ENCODE measurements around the gene EML5.
A peak's percentile ranks its signal among the peaks of the same experiment; 100 is the strongest.
"Not testable (repeated sequence)": the region's sequence is repeated elsewhere in the genome, so short reads cannot be mapped to it uniquely, and the experiment has no call there.

Gene EML5

DNA sequence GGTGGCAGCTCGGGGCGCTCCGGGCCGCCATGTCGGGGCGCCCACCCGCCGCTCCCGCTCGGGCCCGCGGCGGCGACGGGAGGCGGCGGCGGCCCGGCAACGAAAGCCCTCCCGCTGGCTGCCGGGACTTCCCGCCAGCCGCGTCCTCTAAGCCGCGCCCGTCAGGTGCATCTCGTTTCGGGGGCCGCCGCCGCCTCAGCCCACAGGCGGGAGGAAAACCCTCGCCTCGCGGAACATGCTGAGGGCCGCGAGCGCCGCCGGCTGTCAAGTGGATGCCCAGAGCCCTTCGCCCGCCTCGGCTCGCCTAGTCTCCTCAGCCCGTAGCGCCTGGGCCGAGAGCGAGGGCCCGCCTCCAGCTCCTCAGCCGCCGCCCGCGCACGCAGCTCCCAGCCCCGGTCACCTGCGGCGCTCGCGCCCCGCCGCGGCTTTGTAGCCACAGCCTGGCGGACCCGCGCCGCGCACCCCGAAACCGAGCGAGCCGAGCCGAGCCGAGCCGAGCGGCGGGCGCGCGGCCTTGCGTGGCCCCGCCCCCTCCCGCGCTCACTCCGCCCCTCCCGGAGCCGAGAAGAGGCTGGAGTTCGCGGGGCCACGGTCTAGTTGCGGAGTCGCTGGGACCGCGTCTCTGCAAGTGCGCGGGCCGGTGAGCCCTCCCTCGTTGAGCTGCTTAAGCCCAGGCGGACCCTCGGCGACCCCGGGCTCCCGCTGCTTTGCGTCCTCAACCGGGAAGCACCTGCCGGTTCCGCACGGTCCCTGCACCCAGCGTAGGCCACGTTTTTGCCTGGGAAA, at the start of gene EML5:
Gene EML5 (minus strand): TSS at position 481 of the 786 bp plus-strand sequence. CDS start 450 bp downstream, at position 31.
- DNase-seq (ENCODE audit: low read depth) = peak; percentile 51

DNA sequence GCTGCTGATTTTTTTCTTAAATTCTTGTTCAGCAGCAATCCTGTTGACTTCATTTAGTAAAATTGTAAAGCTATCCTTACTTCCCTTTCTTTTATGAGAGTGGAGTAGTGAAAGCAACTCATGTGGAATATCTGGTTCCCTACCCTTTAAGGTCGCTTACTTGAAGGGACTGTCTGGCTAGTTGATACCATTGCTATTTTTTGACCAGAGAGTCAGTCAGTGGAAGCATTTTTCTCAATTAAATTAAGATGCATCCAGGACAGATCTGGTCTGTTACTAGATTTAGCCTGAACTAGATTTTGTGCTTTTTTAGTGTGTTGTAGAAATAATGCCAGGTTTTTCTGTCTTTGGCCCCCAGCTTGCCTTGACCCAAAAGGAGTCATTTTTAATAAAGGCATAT, 49.7 kb upstream of the EML5 start:
- DNase-seq (ENCODE audit: low read depth) = no peak

DNA sequence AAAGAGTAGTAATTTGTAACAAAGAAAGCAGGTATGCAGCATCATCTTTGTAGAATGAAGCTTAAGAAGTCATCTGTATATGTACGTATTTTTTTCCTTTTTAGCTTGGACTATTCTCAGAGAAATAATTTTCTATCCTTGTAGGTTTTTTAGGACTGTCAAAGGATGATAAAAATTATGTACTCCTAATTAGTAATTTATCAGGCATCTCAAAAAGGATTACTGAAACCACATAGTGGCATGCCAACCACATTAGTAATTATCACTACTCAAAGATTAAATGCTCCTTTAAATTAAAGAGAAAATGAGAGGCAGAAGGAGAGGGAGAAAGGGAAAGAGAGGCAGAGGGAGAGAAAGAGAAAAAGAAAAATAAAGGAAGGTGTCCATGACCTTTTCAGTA, 49.0 kb upstream of the EML5 start:
- DNase-seq (ENCODE audit: low read depth) = no peak

DNA sequence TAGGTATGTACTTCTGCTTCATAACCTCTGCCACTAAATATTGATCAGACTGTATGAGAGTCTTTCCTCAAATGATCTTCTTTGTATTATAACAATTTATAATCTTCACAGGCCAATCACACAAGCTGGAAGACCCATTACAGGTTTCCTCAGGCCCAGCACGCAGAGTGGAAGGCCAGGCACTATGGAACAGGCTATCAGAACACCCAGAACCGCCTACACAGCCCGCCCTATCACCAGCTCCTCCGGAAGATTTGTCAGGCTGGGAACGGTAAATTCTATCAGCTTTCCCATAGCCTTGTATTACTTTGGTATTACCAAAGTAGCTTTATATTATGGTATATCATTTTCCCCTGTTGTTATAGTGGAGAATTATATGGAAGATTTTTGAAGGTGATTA, 48.2 kb upstream of the EML5 start:
- no peak for DNase-seq (ENCODE audit: low read depth)

DNA sequence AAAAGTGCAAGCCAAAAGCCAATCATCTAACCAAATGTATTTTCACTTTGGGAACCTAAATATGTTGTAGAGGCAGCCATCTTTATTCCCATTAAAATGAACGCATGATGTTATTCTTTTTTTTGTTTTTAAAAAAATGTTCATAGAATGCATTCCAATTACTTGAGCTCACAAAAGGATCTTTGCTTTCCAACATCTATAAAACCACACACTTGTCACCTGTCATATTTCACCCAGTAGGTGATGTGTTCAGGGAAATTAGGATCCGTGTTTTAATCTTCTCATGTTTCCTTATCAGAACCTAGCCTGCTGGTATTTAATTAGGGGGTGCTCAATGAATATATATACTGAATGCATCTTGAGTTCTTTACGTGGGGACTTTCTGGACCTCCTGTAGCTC, 45.3 kb upstream of the EML5 start:
- DNase-seq (ENCODE audit: low read depth) = no peak

DNA sequence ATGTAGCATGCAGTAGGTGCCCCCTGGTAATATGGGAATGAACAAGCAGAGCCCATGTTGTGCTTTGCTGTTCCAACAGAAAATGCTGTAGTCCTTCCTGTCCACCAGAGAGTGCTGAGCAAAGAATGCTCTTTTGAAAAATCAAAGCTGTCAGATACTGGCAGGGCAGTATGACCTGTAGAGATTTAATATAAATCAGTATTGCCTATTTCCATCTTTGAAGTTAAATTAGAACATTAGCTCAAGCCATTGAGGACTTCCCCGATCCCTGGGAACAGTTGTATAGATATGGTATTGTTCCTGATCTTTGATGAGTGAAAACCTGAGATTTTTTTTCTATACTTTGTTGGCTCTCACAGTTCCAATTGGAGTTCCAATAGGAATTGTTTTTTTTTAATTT, 44.7 kb upstream of the EML5 start:
- no peak for DNase-seq (ENCODE audit: low read depth)

DNA sequence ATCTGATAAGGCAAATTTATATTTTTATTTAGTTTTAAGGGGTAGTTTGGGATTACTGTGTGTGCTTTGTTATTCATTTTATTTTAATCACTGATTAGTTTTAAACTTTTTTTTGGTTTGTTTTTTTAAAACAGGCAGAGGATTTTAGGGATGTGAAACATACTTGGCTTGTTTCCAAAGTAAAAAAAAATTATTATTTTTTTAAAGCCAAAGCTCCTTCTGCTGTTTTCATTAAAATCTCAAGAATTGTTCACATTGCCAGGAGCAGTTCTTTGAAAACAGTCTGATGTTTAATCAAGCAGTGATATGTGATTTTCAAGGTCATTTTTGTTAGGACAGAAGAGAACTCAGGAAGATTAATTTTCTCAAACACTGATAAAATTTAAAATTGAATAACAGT, 42.9 kb upstream of the EML5 start:
- no peak for DNase-seq (ENCODE audit: low read depth)

DNA sequence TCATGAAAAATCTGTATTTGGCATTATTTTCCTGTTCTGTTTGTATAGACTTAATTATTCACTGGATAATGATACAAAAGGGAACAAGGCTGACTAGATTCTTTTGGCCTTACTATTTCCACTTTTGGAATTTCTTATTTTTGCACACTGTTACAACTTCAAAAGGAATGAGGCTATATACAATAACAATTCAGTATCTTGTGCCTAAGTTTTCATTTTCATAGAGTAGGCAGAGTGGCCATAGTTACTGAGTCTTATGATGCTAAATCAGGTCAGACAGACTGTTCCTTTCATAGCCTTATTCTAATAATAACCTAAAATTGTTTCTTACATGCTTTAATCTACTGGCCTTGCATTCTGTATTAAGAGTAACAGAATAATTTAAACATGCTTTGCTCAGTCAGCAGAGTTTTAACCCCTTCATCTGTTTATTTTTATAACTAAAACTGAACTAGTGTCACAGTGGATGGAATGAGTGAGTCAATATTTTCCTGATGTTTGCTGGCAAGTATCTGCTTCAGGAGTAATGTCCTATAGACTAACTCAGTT, 42.2 kb upstream of the EML5 start:
- no peak for DNase-seq (ENCODE audit: low read depth)

DNA sequence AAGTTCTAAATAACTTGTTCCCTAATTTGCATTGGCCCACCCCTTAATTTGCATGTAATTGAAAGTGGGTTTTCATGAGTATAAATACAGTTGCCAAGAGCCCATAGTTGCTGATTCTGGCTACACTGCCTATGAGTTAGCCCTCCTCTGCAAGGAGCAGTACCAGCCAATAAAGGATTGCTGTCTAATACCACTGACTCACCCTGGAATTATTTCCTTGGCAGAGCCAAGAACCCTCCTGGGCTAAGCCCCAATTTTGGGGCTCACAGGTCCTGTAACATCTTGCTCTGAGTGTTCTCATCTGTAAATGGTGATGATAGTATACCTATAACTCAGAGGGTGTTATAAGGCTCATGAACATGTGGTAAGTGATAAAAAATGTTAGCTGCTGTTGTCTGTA, 38.5 kb upstream of the EML5 start:
- DNase-seq (ENCODE audit: low read depth) = no peak

DNA sequence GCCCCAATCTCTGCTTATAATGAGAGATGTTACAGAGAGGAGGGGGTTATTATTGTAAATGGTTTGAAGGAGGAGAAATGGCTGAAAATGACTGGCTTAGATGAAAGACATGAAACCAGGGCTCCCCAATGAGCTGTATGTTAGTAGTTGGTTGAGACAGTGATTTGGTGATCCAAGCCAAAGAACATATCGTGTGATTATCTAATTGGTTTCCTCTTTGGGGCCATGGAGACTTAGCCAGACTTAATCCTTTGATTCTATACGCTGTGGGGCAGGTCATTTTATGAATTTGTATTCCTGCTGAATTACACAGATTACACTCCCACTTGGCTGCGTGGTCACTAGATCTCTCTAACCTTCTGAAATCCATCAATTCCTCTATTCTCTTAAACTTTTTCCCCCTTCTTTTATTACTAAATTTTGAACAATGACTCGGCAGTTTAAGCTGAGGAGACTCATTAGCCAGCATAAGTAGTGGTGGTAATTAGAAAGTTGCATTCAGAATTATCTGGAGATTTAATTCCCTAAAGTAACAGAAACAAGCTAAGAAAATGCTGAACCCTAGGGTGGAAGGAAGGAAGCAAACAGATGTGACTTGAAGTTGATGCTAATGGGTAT, 37.0 kb upstream of the EML5 start:
- DNase-seq (ENCODE audit: low read depth) = no peak

DNA sequence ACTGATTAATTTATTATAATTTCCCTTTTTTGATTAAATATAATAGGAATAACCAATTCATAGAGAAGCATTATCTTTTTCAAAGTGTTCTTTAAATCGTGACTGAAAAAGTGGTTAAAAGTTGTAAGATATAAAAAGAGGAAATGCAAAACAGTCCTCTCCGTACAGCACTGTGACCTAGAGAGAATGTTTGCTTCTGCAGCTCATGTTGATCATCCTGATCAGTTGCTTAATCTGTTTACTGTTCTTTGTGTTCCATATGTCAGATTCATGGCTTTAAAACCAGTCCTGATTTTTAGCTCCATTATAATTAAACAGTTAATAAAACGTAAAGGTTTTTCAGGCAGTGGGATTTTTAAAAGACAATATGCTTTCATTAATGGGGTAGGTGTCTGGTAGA, 36.4 kb upstream of the EML5 start:
- DNase-seq (ENCODE audit: low read depth) = no peak

DNA sequence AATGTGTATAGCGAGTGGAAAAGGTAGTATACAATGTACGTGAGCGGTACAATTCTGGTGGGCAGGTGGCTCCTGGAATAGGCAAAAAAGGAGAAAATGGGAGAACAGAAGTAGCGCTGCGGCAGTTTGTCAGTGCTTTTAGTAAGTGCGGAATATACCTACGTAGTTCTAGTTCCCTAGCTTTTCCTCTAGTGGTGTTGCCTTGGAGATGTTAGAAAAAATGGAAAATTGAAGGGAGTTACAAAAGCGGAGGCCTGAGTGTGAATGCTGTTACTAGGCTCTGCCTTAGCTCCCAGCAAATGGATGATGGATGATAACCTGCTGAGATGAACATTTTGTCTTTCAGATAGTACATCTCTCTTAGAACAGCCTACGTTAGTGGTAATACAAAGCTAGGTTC, 32.8 kb upstream of the EML5 start:
- no peak for DNase-seq (ENCODE audit: low read depth)

DNA sequence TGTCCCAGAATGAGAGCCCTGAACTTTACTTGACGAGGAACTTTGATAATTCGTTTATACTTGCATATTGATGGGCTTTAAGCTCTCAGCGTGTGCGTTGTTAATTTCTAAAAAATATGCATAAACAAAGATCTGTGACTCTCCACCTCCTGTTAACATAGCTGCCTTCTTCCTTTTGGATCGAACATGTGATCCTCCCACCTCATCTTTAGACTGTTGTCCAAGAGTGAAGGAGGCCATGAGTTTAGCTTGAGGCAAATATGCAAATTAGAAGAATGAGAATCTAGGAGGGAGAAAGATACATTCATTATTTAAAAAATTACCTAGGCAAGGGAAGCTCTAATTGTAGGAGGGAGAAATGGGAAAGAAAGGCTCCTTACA, 32.3 kb upstream of the EML5 start:
- no peak for DNase-seq (ENCODE audit: low read depth)

DNA sequence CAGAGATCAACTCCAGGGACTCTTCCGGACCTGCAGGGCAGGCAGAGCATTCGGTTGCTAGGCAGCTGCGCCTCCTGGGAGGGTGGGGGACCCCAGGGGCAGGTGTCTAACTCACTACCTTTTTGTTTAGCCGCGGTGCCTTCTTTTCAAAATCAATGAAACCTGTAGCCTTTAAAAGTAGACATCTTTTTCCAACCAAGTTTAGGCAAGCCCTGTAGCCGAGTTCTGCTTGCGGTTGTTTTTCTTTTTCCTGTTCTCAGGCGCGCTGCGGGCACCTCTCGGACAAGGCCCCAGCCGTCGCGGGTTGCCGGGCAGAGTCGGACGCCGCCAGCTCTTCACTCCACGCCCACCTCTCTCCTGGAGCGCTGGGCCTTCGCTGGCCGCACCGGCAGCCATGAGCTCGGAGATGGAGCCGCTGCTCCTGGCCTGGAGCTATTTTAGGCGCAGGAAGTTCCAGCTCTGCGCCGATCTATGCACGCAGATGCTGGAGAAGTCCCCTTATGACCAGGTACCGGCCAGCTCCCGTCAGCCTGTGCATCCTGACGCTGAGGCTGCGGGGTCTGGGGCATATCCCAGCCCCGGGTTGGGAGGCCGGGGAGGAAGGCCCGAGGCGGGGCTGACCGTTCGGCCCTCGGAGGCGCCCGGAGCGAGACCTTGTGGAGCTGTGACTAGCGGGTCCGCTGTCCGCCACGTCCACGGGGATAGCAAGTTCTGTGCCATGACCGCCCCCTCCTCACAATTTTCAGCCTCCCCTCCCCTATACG, 31.7 kb upstream of the EML5 start, which contains the start of gene TTC8:
Gene TTC8 (plus strand): TSS at position 338 of the 764 bp plus-strand sequence. CDS start 57 bp downstream, at position 395.
- peak; percentile 61 for DNase-seq (ENCODE audit: low read depth)

DNA sequence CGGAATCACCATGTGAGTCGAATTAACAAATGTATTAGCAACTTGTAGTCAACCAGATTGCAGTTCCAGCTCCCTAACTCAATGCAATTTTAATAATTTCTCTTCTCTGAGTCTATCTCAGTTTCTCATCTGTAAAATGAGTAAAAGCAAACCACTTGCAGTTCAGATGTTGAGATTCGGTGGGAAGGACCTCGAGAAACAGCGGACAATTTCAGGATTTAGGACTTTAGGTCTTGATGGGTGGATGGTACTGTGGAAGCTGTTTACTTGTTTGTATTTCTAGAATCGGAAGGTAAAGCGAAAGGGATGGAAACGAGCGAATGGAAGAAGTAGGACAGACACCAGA, 31.2 kb upstream of the EML5 start:
- DNase-seq (ENCODE audit: low read depth) = no peak

DNA sequence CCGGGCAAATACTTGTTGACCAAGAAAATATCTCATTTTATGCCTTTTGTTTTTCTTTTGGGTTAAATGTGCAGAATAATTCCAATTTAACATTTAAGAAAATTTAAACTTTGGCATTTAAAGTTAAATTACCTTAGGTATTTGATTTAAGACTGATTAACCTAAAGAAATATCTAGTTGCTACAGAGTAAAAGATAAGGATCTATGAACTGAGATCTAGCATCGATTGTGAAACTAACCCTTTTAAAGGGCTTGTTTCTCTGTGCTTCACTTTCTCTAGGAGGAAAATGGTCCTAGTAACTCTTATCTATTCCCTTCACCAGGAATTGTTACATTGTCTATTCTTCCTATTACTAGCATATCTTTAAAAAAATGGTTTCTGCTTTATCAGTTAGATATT, 29.1 kb upstream of the EML5 start:
- DNase-seq (ENCODE audit: low read depth) = no peak

DNA sequence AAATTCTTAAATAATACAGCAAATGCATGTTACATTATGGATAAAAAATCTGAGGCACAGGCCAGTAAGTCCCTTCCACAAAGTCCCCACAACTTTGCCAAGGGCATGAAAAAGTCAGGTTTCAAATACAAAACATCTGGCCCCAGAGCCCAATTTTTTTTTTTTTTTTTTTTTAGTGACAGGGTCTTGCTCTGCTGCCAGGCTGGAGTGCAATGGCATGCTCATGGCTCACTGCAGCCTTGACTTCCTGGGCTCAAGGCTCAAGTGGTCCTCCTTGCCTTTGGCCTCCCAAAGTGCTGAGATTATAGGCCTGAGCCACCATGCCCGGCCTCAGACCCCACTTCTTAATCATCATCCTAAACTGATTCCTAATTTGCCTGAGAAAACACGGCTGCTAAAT, 28.6 kb upstream of the EML5 start:
- no peak for DNase-seq (ENCODE audit: low read depth)

DNA sequence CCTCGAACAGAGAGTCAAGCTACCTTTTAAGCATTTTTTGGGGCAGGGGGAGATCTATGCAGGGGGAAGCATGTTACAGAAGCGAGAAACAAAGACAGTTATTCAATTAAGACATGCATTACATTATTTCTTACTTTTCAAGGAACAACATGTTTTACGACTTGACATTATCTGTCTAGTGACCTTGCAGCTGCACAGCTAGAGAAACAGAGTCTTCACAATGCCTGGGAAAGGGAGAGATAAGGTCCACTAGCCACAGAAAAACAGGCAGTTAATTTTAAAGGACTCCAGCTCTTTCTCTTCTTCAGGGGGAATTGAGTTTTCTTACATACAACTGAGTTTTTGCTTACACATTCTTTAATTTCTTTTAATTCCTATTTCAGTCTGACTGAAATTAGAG, 26.9 kb upstream of the EML5 start:
- DNase-seq (ENCODE audit: low read depth) = not testable (repeated sequence)

DNA sequence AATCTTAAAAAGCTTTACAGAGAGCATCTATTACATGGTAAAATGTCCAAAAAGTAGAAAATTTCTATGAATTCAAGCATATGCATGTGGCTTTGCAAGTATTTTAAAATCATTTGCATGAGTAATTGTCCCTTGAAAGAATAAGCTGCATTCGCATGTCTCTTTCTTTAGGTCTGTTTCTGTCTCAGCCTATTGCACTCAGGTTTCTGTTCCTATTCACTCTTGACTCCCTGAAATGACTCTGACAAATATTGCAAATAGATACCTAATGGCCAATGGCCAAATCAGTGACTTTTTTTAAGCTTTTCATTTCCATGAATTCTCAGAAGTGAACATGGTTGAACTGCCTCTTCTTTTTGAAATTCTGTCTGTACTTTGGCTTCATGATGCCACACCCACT, 25.3 kb upstream of the EML5 start:
- DNase-seq (ENCODE audit: low read depth) = no peak

DNA sequence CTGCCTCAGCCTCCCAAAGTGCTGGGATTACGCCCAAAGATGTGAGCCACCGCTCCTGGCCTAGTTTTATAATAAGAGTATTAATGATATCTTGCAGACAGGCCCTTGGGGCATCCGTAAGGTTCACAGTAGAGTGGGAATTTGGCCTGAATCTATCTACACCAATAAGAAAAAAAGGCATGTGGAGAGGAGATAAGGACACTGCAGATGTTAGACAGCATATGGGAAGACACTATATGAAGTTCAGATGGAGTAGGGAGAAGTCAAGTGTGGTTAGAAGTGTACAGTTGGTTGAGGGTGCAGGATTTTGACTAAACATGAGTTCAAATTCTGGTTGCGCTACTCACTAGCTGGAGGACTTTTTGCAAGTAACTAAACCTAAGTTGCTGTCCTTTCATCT, 23.2 kb upstream of the EML5 start:
- no peak for DNase-seq (ENCODE audit: low read depth)

DNA sequence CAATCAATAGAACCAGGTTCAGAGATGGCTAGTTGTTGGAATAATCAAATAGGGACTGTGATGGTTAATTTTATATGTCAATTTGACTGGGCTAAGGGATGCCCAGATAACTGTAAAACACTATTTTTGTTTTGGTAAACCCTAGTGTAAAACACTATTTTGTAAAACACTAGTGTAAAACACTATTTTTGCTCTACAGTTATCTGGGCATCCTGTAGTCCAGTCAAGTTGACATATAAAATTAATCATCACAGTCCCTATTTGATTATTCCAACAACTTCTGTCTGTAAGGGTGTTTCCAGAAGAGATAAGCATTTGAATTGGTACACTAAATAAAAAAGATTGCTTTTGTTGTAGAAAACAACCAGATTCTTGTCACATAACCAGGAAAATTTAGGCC, 15.6 kb upstream of the EML5 start:
- no peak for DNase-seq (ENCODE audit: low read depth)

DNA sequence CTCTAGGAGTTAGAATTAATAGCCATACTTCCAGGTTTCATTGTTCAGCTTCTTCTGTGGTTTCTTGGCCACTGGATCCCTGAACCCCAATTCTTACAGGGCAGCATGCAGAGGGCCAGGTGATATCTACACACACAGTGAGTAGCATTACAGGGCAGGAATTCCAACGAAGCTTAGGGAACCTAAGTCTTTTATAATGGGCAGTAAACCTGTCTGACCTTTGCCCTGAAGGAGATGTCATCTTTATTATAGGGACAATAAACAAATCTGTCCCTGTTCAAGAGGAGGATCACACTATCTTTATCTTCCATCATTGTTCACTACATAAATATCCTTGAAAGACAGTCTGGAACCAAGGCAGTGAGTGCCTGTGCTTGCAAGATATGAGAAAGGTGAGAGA, 11.7 kb upstream of the EML5 start:
- no peak for DNase-seq (ENCODE audit: low read depth)

DNA sequence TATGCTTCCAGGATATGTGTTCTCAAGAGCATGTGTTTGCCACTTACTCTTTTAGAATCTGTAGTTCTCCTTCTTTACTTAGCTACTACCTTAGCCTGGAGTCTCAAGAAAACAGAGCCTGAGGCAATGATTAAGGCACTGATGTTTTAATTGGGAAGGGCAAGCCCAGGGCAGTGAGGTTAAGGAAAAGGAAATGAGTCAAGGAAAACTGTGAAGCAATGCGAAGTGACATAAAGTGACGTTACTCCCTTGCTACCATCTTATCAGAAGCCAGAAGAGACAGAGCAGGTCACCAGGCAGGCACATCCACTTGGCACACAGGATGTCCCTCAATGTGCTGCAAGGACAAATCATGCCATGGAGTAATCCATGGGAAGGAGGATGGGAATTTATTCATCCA, 11.3 kb upstream of the EML5 start:
- no peak for DNase-seq (ENCODE audit: low read depth)
